ENCODE data around the gene PITPNM2. TPM values are rescaled to one million over a fixed set of nuclear protein-coding genes. Genes with fewer than 3 reads are reported as not detected.

The PITPNM2 gene
- polyA plus RNA-seq, 1 of the 3 experiments (the other 2 are of a cell fraction) = 3.7 TPM

DNA sequence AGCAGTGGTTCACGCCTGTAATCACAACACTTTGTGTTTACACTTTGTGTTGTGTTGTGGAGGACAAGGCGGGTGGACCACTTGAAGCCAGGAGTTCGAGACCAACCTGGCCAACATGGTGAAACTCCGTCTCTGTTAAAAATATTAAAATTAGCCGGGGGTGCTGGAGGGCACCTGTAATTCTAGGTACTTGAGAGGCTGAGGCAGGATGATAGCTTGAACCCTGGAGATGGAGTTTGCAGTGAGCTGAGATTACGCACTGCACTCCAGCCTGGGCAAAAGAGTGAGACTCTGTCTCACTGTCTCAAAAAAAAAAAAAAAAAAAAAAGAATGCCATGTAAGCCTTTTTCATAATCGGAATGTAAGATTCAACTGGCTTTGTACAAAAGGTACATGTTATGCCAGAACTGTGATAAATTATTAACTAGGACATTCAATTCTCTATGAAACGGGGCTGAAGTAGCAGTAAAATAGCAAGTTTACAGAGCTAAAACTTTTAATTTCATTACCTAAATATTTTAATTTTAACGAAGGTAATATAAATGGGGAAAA lies 13.9 kb upstream of the PITPNM2 start:
- no peak overlapping the region for H3K4me2 ChIP-seq
- no peak overlapping the region for H2AFZ ChIP-seq (ENCODE audit: low read depth)
- DNase-seq = no peak
- H3K36me3 ChIP-seq (replicated peaks in 1 of 2; ENCODE audit: control insufficient read depth in 1 of 2, insufficient read depth in 2 of 2, low read length in 1 of 2) = peaks cover 32 to 49% of the 10 kb centered on the region in 2 experiments
- H3K27me3 ChIP-seq (ENCODE audit: insufficient read depth) = no peaks in the 10 kb centered on the region
- whole genome bisulfite sequencing (ENCODE audit: low lambda C conversion rate) = 89% methylated on average over 9 of the region's 9 CpGs
- H3F3A ChIP-seq (replicated peaks; ENCODE audit: insufficient read depth) = peaks cover 8% of the 10 kb centered on the region
- ChIA-PET CTCF (interaction anchor here (3.2 kb wide), 1 partner anchor 10 kb away, joined by 10 read pairs; no protein-coding TSS in a partner anchor), POLR2A (no interaction called here)
- no peak overlapping the region for H3K9ac ChIP-seq
- TF ChIP-seq, protein P1, sequence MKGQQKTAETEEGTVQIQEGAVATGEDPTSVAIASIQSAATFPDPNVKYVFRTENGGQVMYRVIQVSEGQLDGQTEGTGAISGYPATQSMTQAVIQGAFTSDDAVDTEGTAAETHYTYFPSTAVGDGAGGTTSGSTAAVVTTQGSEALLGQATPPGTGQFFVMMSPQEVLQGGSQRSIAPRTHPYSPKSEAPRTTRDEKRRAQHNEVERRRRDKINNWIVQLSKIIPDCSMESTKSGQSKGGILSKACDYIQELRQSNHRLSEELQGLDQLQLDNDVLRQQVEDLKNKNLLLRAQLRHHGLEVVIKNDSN (IDR thresholded peaks at IDR 0.05; ENCODE audit: borderline replicate concordance, low read depth) = no peak
- TF ChIP-seq, protein P2, sequence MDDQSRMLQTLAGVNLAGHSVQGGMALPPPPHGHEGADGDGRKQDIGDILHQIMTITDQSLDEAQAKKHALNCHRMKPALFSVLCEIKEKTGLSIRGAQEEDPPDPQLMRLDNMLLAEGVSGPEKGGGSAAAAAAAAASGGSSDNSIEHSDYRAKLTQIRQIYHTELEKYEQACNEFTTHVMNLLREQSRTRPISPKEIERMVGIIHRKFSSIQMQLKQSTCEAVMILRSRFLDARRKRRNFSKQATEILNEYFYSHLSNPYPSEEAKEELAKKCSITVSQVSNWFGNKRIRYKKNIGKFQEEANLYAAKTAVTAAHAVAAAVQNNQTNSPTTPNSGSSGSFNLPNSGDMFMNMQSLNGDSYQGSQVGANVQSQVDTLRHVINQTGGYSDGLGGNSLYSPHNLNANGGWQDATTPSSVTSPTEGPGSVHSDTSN (IDR thresholded peaks at IDR 0.05) = no peak
- TF ChIP-seq POLR2AphosphoS5 (IDR thresholded peaks at IDR 0.05; ENCODE audit: low read depth, low read length) = no peak
- TF ChIP-seq, protein P3, sequence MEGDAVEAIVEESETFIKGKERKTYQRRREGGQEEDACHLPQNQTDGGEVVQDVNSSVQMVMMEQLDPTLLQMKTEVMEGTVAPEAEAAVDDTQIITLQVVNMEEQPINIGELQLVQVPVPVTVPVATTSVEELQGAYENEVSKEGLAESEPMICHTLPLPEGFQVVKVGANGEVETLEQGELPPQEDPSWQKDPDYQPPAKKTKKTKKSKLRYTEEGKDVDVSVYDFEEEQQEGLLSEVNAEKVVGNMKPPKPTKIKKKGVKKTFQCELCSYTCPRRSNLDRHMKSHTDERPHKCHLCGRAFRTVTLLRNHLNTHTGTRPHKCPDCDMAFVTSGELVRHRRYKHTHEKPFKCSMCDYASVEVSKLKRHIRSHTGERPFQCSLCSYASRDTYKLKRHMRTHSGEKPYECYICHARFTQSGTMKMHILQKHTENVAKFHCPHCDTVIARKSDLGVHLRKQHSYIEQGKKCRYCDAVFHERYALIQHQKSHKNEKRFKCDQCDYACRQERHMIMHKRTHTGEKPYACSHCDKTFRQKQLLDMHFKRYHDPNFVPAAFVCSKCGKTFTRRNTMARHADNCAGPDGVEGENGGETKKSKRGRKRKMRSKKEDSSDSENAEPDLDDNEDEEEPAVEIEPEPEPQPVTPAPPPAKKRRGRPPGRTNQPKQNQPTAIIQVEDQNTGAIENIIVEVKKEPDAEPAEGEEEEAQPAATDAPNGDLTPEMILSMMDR (IDR thresholded peaks at IDR 0.05) = no peak
- no peak for TF ChIP-seq ELF1 (IDR thresholded peaks at IDR 0.05)
- TF ChIP-seq EZH2phosphoT487 (IDR thresholded peaks at IDR 0.05; ENCODE audit: borderline replicate concordance, low read depth) = no peak
- TF ChIP-seq RXRA (IDR thresholded peaks at IDR 0.05; ENCODE audit: borderline replicate concordance, low read depth) = no peak
- no peak for TF ChIP-seq MXI1 (IDR thresholded peaks at IDR 0.05; ENCODE audit: low read depth, low read length)
- TF ChIP-seq NFIC (IDR thresholded peaks at IDR 0.05; ENCODE audit: borderline replicate concordance) = no peak
- no peak for TF ChIP-seq EP300 (IDR thresholded peaks at IDR 0.05; ENCODE audit: borderline replicate concordance in 1 of 2, low read depth in 1 of 2, low read length in 1 of 2)
- TF ChIP-seq FOXJ3 (CRISPR knock-in tag; IDR thresholded peaks at IDR 0.05) = no peak
- TF ChIP-seq RFX5 (IDR thresholded peaks at IDR 0.05; ENCODE audit: low read length) = no peak
- TF ChIP-seq FOSL2 (IDR thresholded peaks at IDR 0.05; ENCODE audit: borderline replicate concordance, low read depth) = no peak
- TF ChIP-seq, protein P4, sequence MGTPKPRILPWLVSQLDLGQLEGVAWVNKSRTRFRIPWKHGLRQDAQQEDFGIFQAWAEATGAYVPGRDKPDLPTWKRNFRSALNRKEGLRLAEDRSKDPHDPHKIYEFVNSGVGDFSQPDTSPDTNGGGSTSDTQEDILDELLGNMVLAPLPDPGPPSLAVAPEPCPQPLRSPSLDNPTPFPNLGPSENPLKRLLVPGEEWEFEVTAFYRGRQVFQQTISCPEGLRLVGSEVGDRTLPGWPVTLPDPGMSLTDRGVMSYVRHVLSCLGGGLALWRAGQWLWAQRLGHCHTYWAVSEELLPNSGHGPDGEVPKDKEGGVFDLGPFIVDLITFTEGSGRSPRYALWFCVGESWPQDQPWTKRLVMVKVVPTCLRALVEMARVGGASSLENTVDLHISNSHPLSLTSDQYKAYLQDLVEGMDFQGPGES (IDR thresholded peaks at IDR 0.05; ENCODE audit: low read depth, low read length) = no peak
- TF ChIP-seq, protein P5, sequence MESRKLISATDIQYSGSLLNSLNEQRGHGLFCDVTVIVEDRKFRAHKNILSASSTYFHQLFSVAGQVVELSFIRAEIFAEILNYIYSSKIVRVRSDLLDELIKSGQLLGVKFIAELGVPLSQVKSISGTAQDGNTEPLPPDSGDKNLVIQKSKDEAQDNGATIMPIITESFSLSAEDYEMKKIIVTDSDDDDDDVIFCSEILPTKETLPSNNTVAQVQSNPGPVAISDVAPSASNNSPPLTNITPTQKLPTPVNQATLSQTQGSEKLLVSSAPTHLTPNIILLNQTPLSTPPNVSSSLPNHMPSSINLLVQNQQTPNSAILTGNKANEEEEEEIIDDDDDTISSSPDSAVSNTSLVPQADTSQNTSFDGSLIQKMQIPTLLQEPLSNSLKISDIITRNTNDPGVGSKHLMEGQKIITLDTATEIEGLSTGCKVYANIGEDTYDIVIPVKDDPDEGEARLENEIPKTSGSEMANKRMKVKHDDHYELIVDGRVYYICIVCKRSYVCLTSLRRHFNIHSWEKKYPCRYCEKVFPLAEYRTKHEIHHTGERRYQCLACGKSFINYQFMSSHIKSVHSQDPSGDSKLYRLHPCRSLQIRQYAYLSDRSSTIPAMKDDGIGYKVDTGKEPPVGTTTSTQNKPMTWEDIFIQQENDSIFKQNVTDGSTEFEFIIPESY (IDR thresholded peaks at IDR 0.05; ENCODE audit: borderline replicate concordance, low read depth) = no peak
- TF ChIP-seq TCF12 (IDR thresholded peaks at IDR 0.05) = no peak
- TF ChIP-seq NRF1 (IDR thresholded peaks at IDR 0.05; ENCODE audit: low read depth, low read length) = no peak
- TF ChIP-seq RCOR1 (IDR thresholded peaks at IDR 0.05; ENCODE audit: low read length) = no peak
- H3K27ac ChIP-seq (ENCODE audit: low read depth in 2 of 2, low read length in 1 of 2) = no peak overlapping the region
- H3K79me2 ChIP-seq (ENCODE audit: insufficient read depth) = no peaks in the 10 kb centered on the region
- no peaks in the 10 kb centered on the region for H3K9me2 ChIP-seq
- H3K4me1 ChIP-seq (ENCODE audit: control insufficient read depth in 1 of 2, insufficient read depth in 2 of 2, low read depth in 1 of 2, low read length in 1 of 2) = no peaks in the 10 kb centered on the region
- no peaks in the 10 kb centered on the region for H4K20me1 ChIP-seq (ENCODE audit: insufficient read depth)
- H3K9me3 ChIP-seq = no peaks in the 10 kb centered on the region
- no peak overlapping the region for H3K4me3 ChIP-seq (ENCODE audit: low read depth in 2 of 2, low read length in 1 of 2)

Data from SK-N-SH (cell line).